MM.1S (cell line): ENCODE measurements around the gene MED27.

Experiments used
- DNase-seq: peaks from one replicate; pipeline ENCODE4 v3.0.0-alpha.2; 2015
- H2AFZ ChIP-seq: fragments of 300-600 bp; sonication (generic); 2 replicates; pipeline ENCODE4 v1.6.0; 2016; ENCODE audit warnings: antibody characterized with exemption, low read length
- H3F3A ChIP-seq: fragments of 300-600 bp; sonication (generic); 2 replicates; pipeline ENCODE4 v1.6.1; 2016; ENCODE audit warnings: mild to moderate bottlenecking, antibody characterized with exemption, low read length, moderate library complexity, mixed read lengths; ENCODE audit not compliant: insufficient read depth
- H3K27ac ChIP-seq: fragments of 300-600 bp; sonication (generic); 2 replicates; pipeline ENCODE4 v1.5.1; 2016; ENCODE audit warnings: mild to moderate bottlenecking, low read length
- H3K27me3 ChIP-seq: fragments of 300-600 bp; sonication (generic); replicated peaks from 2 replicates; pipeline ENCODE4 v1.6.0; 2016; ENCODE audit warnings: low read length; ENCODE audit not compliant: insufficient read depth
- H3K36me3 ChIP-seq: fragments of 300-600 bp; sonication (generic); replicated peaks from 2 replicates; pipeline ENCODE4 v1.6.1; 2016; ENCODE audit warnings: mild to moderate bottlenecking, low read length, mixed read lengths; ENCODE audit not compliant: insufficient read depth
- H3K4me1 ChIP-seq: fragments of 300-600 bp; sonication (generic); 2 replicates; pipeline ENCODE4 v1.6.1; 2016; ENCODE audit warnings: low read length, mixed read lengths
- H3K4me2 ChIP-seq: fragments of 300-600 bp; sonication (generic); 2 replicates; pipeline ENCODE4 v1.6.0; 2016; ENCODE audit warnings: low read depth, low read length
- H3K4me3 ChIP-seq: fragments of 300-600 bp; sonication (generic); 2 replicates; pipeline ENCODE4 v1.5.1; 2016; ENCODE audit warnings: low read length, mixed read lengths
- H3K79me2 ChIP-seq: fragments of 300-600 bp; sonication (generic); 2 replicates; pipeline ENCODE4 v1.6.1; 2016; ENCODE audit warnings: mixed run types, low read length, mixed read lengths
- H3K9ac ChIP-seq: fragments of 300-600 bp; sonication (generic); 2 replicates; pipeline ENCODE4 v1.6.1; 2016; ENCODE audit warnings: low read length, mixed read lengths
- H3K9me2 ChIP-seq: fragments of 300-600 bp; sonication (generic); replicated peaks from 2 replicates; pipeline ENCODE4 v1.6.1; 2016; ENCODE audit warnings: mild to moderate bottlenecking, low read length, mixed read lengths; ENCODE audit not compliant: insufficient read depth
- H3K9me3 ChIP-seq: fragments of 300-600 bp; sonication (generic); replicated peaks from 2 replicates; pipeline ENCODE4 v1.6.1; 2016; ENCODE audit warnings: mild to moderate bottlenecking, low read length, mixed read lengths; ENCODE audit not compliant: insufficient read depth
- H4K20me1 ChIP-seq: fragments of 300-600 bp; sonication (generic); 2 replicates; pipeline ENCODE4 v1.6.1; 2016; ENCODE audit warnings: mild to moderate bottlenecking, low read length, moderate library complexity, mixed read lengths; ENCODE audit not compliant: insufficient read depth
- EZH2 ChIP-seq: fragments of 300-600 bp; sonication (generic); optimal IDR thresholded peaks from 2 replicates; pipeline ENCODE3; 2017; ENCODE audit warnings: low read depth, mild to moderate bottlenecking, antibody characterized with exemption, low read length, mixed read lengths
- EZH2phosphoT487 ChIP-seq: fragments of 300-600 bp; sonication (generic); IDR thresholded peaks from 2 replicates; pipeline ENCODE4 v1.6.1; 2018; ENCODE audit warnings: antibody characterized with exemption, low read length
- TF ChIP-seq, protein P1 (sequence below): fragments of 300-600 bp; sonication (generic); IDR thresholded peaks from 2 replicates; pipeline ENCODE4 v1.5.1; 2016; ENCODE audit warnings: antibody characterized with exemption, low read length, mixed read lengths

The MED27 gene

GRCh38 chr9:131838530-131839280 is 241.0 kb downstream of the MED27 start:
- Histone ChIP-seq H2AFZ (no peak overlapping the region), H3K79me2 (no peaks in the 10 kb centered on the region), H3K27me3 (peaks cover 95% of the 10 kb centered on the region), H4K20me1 (no peaks in the 10 kb centered on the region), H3K4me3 (no peak overlapping the region), H3K9me3 (no peaks in the 10 kb centered on the region), H3K36me3 (no peaks in the 10 kb centered on the region), H3K27ac (no peak overlapping the region), H3K9me2 (no peaks in the 10 kb centered on the region), H3K4me2 (no peak overlapping the region), H3F3A (no peaks in the 10 kb centered on the region), H3K4me1 (no peaks in the 10 kb centered on the region), H3K9ac (no peak overlapping the region)
- DNase-seq: no peak
- TF ChIP-seq EZH2phosphoT487 (no peak), EZH2 (no peak)
- TF ChIP-seq, protein P1, sequence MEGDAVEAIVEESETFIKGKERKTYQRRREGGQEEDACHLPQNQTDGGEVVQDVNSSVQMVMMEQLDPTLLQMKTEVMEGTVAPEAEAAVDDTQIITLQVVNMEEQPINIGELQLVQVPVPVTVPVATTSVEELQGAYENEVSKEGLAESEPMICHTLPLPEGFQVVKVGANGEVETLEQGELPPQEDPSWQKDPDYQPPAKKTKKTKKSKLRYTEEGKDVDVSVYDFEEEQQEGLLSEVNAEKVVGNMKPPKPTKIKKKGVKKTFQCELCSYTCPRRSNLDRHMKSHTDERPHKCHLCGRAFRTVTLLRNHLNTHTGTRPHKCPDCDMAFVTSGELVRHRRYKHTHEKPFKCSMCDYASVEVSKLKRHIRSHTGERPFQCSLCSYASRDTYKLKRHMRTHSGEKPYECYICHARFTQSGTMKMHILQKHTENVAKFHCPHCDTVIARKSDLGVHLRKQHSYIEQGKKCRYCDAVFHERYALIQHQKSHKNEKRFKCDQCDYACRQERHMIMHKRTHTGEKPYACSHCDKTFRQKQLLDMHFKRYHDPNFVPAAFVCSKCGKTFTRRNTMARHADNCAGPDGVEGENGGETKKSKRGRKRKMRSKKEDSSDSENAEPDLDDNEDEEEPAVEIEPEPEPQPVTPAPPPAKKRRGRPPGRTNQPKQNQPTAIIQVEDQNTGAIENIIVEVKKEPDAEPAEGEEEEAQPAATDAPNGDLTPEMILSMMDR: no peak

DNA sequence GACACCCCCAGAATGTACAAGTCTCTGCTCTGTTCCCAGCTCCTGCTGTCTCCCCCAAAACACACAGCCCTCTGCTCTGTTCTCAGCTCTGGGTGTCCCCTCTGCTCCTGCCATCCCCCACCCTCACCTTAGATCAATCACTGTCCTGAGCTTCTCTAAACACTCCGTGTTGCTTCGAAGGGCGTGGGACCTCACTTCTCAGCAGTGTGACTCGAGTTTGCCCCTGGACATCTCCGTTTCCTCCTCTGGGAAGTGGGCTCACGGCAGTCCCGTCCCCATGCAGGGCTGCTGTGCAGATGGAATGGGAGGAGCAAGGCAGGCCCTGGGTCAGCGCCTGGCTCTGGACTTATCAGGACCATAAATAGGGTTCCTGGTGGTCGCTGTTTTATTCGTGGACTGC is 241.8 kb downstream of the MED27 start:
- H3K27me3 ChIP-seq: peaks cover 96% of the 10 kb centered on the region
- H3K9ac ChIP-seq: no peak overlapping the region
- no peak overlapping the region for H2AFZ ChIP-seq
- H3K9me2 ChIP-seq: no peaks in the 10 kb centered on the region
- H3K9me3 ChIP-seq: no peaks in the 10 kb centered on the region
- no peaks in the 10 kb centered on the region for H3F3A ChIP-seq
- no peak overlapping the region for H3K4me3 ChIP-seq
- no peaks in the 10 kb centered on the region for H3K4me1 ChIP-seq
- no peak overlapping the region for H3K4me2 ChIP-seq
- H3K79me2 ChIP-seq: no peaks in the 10 kb centered on the region
- H4K20me1 ChIP-seq: no peaks in the 10 kb centered on the region
- TF ChIP-seq EZH2phosphoT487: no peak
- TF ChIP-seq, protein P1: no peak
- no peak for TF ChIP-seq EZH2
- no peak for DNase-seq
- H3K36me3 ChIP-seq: no peaks in the 10 kb centered on the region
- H3K27ac ChIP-seq: no peak overlapping the region

DNA sequence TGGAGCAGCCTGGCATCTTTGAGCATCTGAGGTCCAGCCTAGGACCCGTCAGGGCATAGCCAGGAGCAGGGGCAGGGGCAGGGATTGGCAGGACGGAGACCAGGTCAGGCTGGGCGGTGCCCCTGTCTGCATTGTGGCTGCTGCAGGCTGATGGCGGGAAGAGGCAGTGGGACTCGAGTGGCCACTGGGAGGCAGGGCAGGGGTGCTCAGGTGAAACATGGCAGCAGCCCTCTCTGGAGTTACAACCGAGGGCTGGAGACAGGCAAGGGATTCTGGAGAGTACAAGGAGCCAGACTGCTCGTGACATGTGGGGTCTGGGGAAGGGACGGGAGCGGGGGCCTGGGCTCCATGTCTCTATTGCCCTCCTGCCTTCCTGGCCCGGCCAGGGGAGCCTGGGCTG is 242.4 kb downstream of the MED27 start:
- H3K4me2 ChIP-seq: no peak overlapping the region
- DNase-seq: no peak

More for the DNA sequence above, 242.4 kb downstream of the MED27 start:
- Histone ChIP-seq H3K9me3 (no peaks in the 10 kb centered on the region), H3K9me2 (no peaks in the 10 kb centered on the region), H3K36me3 (no peaks in the 10 kb centered on the region), H3K4me1 (no peaks in the 10 kb centered on the region), H3K27ac (no peak overlapping the region), H3K27me3 (peaks cover 96% of the 10 kb centered on the region), H3K4me3 (no peak overlapping the region), H3K79me2 (no peaks in the 10 kb centered on the region), H2AFZ (no peak overlapping the region), H3F3A (no peaks in the 10 kb centered on the region), H4K20me1 (no peaks in the 10 kb centered on the region), H3K9ac (no peak overlapping the region)
- TF ChIP-seq EZH2 (no peak), EZH2phosphoT487 (no peak)
- TF ChIP-seq, protein P1: no peak; the same call in 1 of the 2 replicates
